HG03442 (cell line): ENCODE data around the gene HSPA12B.

Experiments
- ATAC-seq: cut with Tn5 transposase; IDR thresholded peaks from one replicate; pipeline ENCODE4 v1.9.1; 2021; ENCODE audit warnings: mild to moderate bottlenecking, moderate library complexity; ENCODE audit not compliant: unreplicated experiment

Gene HSPA12B

DNA sequence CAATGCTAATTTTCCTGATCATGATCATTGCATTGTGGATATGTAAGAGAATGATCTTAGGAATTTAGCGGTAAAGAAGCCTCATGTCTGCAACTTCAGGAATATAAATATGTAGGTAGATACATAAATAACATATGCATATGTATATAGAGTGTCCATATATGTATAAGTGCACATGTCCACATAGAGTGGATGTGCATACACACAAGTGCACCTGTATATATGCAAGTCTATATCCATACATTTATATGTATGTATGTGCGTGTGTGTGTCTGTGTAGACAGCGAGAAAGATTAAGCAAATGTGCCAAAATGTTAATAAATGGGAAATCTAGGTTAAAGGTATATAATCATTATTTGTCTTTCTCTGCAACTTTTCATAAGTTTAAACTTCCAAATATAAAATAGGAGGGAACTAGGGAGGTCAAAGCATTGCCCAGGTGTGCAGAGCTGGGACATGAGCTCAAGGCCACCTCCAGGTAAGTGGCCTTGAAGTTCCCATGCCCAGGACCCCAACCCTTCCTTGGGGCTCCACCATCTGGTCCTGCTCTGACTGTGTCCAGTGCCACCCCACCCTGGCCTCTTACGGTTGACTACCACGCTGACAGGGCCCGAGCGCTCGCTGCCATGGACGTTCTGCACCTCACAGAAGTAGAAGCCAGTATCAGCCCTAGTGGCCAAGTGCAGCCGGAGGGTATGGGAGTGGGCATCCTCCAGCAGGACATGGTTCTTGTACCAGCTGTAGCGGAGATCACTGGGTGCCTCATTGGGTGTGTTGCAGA, 29.7 kb upstream of the HSPA12B start:
- no peak for ATAC-seq

DNA sequence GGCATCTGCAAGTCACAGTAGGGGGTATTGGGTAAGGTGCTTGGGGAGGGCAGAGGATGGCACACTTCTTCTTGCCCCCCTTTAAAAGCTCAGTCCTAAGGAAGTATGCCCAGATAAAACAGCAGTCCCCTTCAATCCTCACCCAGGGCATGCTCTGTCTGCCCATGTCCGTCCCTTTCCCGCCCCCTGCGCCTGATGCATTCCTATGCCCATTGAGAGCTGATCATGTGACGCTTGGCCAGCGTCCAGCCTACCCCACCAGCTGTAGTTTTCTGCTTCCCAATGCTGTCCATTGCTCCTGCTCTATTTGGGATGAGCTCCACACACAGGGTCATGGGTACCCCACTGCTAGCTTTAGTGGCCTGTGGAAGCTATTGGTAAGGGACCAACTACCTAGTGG, 28.4 kb upstream of the HSPA12B start:
- no peak for ATAC-seq

GRCh38 chr20:3705491-3705969, 27.0 kb upstream of the HSPA12B start:
- ATAC-seq, result no peak

DNA sequence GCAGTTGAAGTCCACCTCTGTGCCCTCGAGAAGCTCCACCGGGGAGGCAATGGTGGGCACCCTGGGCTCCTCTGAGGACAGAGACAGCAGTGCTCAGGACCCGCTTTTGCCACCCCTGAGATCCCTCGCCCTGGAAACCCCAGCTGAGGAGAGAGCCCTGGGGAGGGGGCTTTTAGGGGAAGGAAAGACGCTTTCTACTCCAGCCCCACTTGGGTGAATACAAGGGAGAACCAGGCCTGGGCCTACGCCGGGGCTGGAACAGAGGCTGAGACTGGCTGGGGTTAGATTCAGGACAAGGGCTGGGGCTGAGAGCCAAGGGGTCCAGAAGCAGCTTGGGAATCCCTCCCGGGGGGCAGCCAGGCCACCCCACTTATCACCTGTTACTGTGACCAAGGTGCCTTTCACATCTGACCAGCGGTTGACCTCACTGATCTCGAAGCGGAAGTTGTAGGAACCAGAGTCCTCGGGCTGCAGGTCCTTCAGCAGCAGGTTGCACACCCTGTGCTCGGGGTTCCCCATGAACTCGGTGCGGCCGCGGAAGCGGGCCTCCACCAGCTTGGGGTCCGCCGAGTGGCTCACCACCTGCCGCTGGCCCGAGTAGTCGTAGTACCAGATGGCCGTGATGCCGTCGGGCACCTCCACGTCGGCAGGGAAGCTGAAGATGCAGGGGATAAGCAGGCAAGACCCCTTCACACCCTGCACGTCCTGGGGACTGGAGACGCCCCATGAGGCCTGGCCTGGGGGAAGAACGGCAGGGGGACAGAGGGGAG, 26.3 kb upstream of the HSPA12B start:
- ATAC-seq, result no peak

- ATAC-seq, result no peak
Observed at GRCh38 chr20:3706774-3707507, 25.5 kb upstream of the HSPA12B start.

DNA sequence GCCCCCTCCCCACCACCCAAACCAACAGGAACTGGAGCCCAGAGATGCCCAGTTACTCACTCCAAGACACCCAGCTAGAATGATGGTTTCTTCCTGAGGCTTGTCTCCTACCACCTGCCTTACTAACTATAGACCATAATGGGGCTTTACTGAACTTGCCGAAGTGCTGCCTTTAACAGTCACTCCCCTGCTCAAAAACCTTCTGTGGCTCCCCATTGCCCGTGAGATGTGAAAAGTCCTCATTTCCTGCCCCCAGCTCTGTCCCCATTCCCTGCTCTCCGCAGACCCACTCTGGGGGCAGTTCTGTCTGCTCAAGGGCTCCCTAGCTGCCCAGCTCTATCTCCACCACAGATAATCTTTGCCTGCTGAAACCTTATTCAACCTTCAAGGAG, 25.0 kb upstream of the HSPA12B start:
- ATAC-seq, result no peak

DNA sequence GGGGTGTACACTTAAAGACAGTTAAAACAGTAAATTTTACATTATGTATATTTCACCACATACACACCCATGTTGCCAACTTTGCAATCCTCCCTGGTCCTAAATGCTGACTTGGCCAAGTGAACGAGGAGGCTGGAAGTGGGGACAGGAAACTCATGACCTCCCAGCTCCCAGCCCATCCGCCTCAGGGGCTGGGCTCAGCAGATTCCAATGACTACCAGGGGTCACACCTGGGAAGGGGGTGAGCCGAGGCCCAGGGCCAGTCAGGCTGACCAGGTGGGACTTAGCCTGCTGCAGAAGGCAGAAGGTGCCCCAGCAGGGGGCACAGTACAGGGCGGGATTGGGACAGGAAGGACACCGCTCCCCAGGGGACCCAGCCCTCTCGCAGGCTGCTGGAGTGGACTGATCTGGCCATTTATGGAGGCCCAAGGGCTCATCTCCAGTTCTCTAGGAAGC, 22.4 kb upstream of the HSPA12B start:
- no peak for ATAC-seq

GRCh38 chr20:3710703-3711483, 21.6 kb upstream of the HSPA12B start:
- ATAC-seq, result no peak

DNA sequence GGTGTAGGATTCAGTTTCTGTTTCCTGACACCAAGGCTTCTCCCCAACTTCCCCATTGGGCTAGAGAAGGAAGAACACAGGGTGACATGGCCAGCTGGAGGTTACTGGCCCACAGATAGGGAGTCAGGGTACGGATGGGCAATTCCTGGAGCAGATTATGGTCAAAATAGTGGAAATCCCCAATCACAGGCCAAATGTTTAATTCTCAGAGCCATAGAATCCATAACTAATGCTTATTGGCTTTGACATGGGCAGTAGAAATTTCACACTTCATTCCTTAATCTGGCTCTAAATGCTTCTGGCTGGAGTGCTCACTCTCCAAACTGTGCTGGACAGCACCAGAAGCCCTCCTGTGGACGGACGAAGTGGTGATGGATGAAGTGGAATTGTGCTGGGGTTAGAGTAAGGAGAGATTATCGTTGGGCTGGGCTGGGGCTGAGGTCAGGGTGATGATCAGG, 21.0 kb upstream of the HSPA12B start:
- ATAC-seq, result no peak

GRCh38 chr20:3712279-3712873, 20.1 kb upstream of the HSPA12B start, which contains the start of gene SIGLEC1:
SIGLEC1 (minus strand) TSS chr20:3712600; CDS start chr20:3707128, 5,472 bp downstream.
- ATAC-seq, result no peak

DNA sequence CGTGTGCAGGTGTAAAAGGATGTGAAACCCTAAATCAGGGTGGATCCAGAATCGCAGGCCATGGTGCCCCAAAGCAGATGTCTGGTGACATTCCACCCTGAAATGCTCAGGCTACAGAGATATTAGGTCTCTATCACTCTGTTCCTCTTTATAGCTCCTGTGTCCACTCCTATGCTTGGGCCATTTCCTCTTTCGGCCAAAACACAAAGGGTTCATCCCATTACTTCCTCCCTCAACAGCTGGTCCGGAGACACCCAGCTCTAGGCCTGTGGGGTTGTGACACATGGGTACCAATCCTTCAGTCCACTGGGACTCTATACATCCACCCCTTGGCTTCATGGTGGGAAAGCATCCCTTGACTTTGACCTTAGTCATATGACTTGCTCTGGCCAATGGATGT, 18.4 kb upstream of the HSPA12B start:
- ATAC-seq, result no peak

DNA sequence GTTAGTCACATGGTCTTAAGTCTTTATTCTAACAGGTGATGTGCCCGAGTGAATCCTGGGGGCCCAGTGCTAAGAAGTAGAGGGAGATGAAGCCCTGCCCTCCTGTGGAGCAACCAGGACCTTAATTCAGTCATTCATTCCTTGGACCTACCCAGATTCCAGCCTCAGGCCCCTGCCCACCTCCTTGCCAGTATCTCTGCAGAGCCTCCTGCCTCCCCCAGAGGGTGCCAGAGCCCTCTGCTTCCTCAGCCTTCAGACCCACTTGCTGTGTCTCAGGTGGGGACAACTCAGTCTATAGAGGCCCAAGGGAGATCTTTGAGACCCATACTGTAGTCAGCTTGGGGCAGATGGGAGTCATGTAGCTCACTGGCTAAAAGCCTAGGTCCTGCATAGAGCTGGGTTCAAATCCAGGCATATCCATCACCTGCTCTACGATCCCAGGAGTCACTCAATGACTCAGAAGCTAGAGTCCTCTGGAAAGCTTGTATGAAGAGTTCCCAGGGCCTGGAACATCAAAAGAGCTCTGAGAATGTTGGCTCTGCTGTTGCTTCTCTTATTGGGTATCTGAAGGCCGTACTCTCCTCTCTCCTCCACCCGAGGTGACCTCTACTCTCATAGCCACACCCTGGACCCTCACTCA, 16.2 kb upstream of the HSPA12B start:
- ATAC-seq, result no peak

DNA sequence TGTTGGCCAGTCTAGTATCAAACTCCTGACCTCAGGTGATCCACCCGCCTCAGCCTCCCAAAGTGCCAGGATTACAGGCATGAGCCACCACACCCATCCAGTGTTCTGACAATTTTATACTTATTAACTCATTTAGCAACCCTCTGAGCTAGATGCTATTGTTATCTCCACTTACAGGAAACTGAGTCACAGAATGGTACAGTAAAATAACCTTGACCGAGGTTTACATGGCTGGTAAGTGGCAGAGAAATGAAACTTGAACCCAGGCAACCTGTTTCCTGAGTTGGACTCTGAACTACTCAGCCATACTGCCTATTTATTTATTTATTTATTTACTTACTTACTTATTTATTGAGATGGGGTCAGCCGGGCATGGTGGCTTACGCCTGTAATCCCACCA, 13.4 kb upstream of the HSPA12B start:
- ATAC-seq, result no peak

GRCh38 chr20:3720068-3720467, 12.4 kb upstream of the HSPA12B start:
- no peak for ATAC-seq

- ATAC-seq, result no peak
Observed at GRCh38 chr20:3720626-3721025, 11.9 kb upstream of the HSPA12B start.

GRCh38 chr20:3721912-3722311, 10.6 kb upstream of the HSPA12B start:
- ATAC-seq, result no peak

- ATAC-seq, result no peak
Observed at GRCh38 chr20:3723284-3723683, 9.2 kb upstream of the HSPA12B start.

GRCh38 chr20:3724356-3724755, 8.1 kb upstream of the HSPA12B start:
- ATAC-seq, result no peak

DNA sequence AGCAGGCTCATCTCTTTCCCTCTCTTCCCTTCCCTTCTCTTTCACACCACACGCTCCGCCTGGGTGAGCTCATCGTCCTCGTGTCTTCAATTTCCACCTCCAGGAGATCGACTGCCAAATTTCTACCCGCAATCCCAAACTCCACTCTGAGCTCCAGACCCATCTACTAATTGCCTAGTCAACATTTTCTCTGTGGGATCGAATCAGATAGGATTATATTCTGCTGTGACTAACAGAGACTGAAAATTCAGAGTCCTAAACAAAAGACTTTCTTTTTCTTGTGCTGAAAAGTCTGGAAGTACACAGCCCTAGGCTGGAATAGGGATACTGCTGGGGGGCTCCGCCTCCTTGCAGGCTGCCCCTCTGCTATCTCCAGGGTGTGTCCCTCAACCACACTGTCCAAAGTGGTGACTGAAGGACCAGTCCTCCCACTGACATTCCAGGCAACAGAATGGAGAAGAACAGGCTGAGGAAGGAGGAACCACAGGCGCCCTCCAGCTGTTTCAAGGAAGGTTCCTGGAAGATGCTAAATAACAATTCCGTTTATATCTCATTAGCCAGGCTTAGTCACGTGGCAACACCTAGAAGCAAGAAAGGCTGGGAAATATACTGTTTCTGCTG, 5.0 kb upstream of the HSPA12B start:
- ATAC-seq, result no peak
